Measurements from ENCODE around the gene ASAP2.

Gene ASAP2

DNA sequence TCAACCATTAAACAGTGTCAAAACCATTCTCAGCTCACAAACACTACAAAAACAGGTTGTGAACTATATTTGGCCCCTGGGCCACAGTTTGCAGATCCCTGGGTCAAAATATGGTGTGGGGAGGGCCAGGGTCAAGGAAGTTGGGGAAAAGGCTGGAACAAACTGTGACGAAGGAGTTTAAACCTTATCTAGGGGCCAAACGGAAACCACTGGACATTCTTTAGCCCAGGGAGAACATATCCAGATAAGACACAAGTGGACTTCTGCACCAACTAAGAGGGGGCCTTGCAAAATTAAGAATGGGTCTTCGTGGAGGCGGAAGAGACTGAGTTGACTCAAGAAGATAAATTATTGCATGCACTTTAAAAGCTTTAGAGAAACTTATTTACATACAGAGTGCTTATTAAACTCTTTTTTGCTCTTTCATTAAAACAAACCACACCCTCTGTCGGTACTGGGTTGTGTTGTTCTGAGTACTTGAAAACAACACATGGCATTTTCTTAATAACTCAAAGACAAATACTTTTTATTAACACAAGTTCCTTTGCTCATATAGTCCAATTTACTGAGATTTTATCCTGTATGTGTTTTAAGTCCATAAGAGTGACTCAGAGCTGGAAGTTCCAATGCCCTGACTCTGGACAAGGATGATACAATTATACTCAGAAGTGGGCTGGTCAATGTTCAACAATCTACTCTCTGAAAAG is 5.3 kb upstream of the ASAP2 start:
- Histone ChIP-seq H3K4me1 (ENCODE audit: control insufficient read depth, insufficient read depth, low read length, poor library complexity, severe bottlenecking) (peaks cover 24% of the 10 kb centered on the region), H3K36me3 (ENCODE audit: control insufficient read depth, insufficient read depth, low read length) (no peaks in the 10 kb centered on the region), H3K9me3 (ENCODE audit: control insufficient read depth, low read length) (no peaks in the 10 kb centered on the region), H3K27ac (ENCODE audit: low read depth, low read length, severe bottlenecking) (peak overlapping the region; percentile 39), H3K4me3 (ENCODE audit: extremely low read depth, insufficient read depth, low read length, poor library complexity, severe bottlenecking) (no peak overlapping the region)
- WGBS, 2 experiments (ENCODE audit: insufficient coverage in 2 of 2) = 86% methylated on average over 2 of the region's 5 CpGs; no CpG with 5 or more reads in 1 of the 2 experiments

- H3K36me3 ChIP-seq (ENCODE audit: control insufficient read depth, insufficient read depth, low read length) = no peaks in the 10 kb centered on the region
- no peak overlapping the region for H3K4me3 ChIP-seq (ENCODE audit: extremely low read depth, insufficient read depth, low read length, poor library complexity, severe bottlenecking)
- 74 to 100% methylated on average over 1 to 3 of the region's 3 CpGs for WGBS, 2 experiments (ENCODE audit: insufficient coverage in 2 of 2)
- H3K4me1 ChIP-seq (ENCODE audit: control insufficient read depth, insufficient read depth, low read length, poor library complexity, severe bottlenecking) = peaks cover 24% of the 10 kb centered on the region
- no peaks in the 10 kb centered on the region for H3K9me3 ChIP-seq (ENCODE audit: control insufficient read depth, low read length)
- no peak overlapping the region for H3K27ac ChIP-seq (ENCODE audit: low read depth, low read length, severe bottlenecking)
Measured at GRCh38 chr2:9203006-9203405, 3.6 kb upstream of the ASAP2 start.

GRCh38 chr2:9203876-9204275 is 2.7 kb upstream of the ASAP2 start:
- H3K4me3 ChIP-seq (ENCODE audit: extremely low read depth, insufficient read depth, low read length, poor library complexity, severe bottlenecking) = no peak overlapping the region

GRCh38 chr2:9204939-9205338 is 1.7 kb upstream of the ASAP2 start:
- WGBS, 2 experiments (ENCODE audit: insufficient coverage in 2 of 2) = no CpG with 5 or more reads among the region's 3 CpGs
- Histone ChIP-seq H3K27ac (ENCODE audit: low read depth, low read length, severe bottlenecking) (peak overlapping the region; percentile 30), H3K4me3 (ENCODE audit: extremely low read depth, insufficient read depth, low read length, poor library complexity, severe bottlenecking) (no peak overlapping the region)

More at GRCh38 chr2:9203876-9204275, 2.7 kb upstream of the ASAP2 start:
- 89 to 100% methylated on average over 1 to 4 of the region's 5 CpGs for WGBS, 2 experiments (ENCODE audit: insufficient coverage in 2 of 2)
- Histone ChIP-seq H3K27ac (ENCODE audit: low read depth, low read length, severe bottlenecking) (no peak overlapping the region), H3K4me1 (ENCODE audit: control insufficient read depth, insufficient read depth, low read length, poor library complexity, severe bottlenecking) (peaks cover 28% of the 10 kb centered on the region), H3K36me3 (ENCODE audit: control insufficient read depth, insufficient read depth, low read length) (no peaks in the 10 kb centered on the region), H3K9me3 (ENCODE audit: control insufficient read depth, low read length) (no peaks in the 10 kb centered on the region)

GRCh38 chr2:9205486-9205885 is 1.1 kb upstream of the ASAP2 start:
- peaks cover 2% of the 10 kb centered on the region for H3K36me3 ChIP-seq (ENCODE audit: control insufficient read depth, insufficient read depth, low read length)
- H3K4me3 ChIP-seq (ENCODE audit: extremely low read depth, insufficient read depth, low read length, poor library complexity, severe bottlenecking) = peak overlapping the region; percentile 46
- H3K9me3 ChIP-seq (ENCODE audit: control insufficient read depth, low read length) = no peaks in the 10 kb centered on the region
- 23 to 32% methylated on average over 3 to 4 of the region's 6 CpGs for WGBS, 2 experiments (ENCODE audit: insufficient coverage in 2 of 2)
- peak overlapping the region; percentile 79 for H3K27ac ChIP-seq (ENCODE audit: low read depth, low read length, severe bottlenecking)
- H3K4me1 ChIP-seq (ENCODE audit: control insufficient read depth, insufficient read depth, low read length, poor library complexity, severe bottlenecking) = peaks cover 28% of the 10 kb centered on the region

More at GRCh38 chr2:9204939-9205338, 1.7 kb upstream of the ASAP2 start:
- no peaks in the 10 kb centered on the region for H3K36me3 ChIP-seq (ENCODE audit: control insufficient read depth, insufficient read depth, low read length)
- H3K9me3 ChIP-seq (ENCODE audit: control insufficient read depth, low read length) = no peaks in the 10 kb centered on the region
- H3K4me1 ChIP-seq (ENCODE audit: control insufficient read depth, insufficient read depth, low read length, poor library complexity, severe bottlenecking) = peaks cover 31% of the 10 kb centered on the region

GRCh38 chr2:9206991-9207640 is 504 bp downstream of the ASAP2 start:
- Histone ChIP-seq H3K4me3 (ENCODE audit: extremely low read depth, insufficient read depth, low read length, poor library complexity, severe bottlenecking) (peak overlapping the region; percentile 89), H3K27ac (ENCODE audit: low read depth, low read length, severe bottlenecking) (no peak overlapping the region), H3K36me3 (ENCODE audit: control insufficient read depth, insufficient read depth, low read length) (peaks cover 11% of the 10 kb centered on the region), H3K9me3 (ENCODE audit: control insufficient read depth, low read length) (no peaks in the 10 kb centered on the region), H3K4me1 (ENCODE audit: control insufficient read depth, insufficient read depth, low read length, poor library complexity, severe bottlenecking) (peaks cover 23% of the 10 kb centered on the region)
- 0% methylated on average over 51 to 67 of the region's 84 CpGs for WGBS, 2 experiments (ENCODE audit: insufficient coverage in 2 of 2)

DNA sequence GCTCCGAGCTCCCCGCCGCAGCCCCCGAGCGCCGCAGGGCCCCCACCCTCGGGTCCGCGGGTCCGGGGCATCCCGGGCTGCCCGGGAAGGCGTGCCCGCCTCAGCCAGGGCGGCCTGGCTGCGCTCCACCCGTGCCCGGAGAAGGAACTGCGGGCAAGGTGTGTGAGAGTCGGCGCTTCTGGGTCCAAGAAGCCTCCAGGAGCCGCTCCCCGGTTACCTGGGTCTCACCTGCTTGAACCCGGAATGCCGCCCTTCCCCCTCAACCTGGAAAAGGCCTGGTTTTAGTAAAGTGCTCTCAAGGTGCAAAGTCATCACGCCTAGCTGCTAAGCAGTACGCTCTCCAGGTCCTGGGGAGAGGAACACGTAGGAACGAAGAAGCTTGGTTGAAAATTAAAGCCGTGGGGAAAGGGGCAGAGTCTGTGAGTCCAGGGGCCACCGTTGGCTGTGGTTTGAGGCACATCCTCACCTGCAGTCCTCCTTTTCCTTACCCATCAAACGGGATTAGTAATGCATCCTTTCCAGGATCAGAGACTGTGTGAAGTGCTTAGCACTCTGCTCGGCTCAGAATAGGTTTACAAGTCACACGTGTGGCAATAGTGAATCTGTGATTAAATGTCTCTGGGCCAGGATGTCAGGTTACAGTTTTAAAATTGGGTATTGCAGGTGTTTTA is 1.2 kb downstream of the ASAP2 start:
- no peaks in the 10 kb centered on the region for H3K9me3 ChIP-seq (ENCODE audit: control insufficient read depth, low read length)
- H3K4me1 ChIP-seq (ENCODE audit: control insufficient read depth, insufficient read depth, low read length, poor library complexity, severe bottlenecking) = peaks cover 29% of the 10 kb centered on the region
- 0 to 4% methylated on average over 24 to 31 of the region's 34 CpGs for WGBS, 2 experiments (ENCODE audit: insufficient coverage in 2 of 2)
- peak overlapping the region; percentile 89 for H3K4me3 ChIP-seq (ENCODE audit: extremely low read depth, insufficient read depth, low read length, poor library complexity, severe bottlenecking)
- H3K27ac ChIP-seq (ENCODE audit: low read depth, low read length, severe bottlenecking) = no peak overlapping the region
- peaks cover 17% of the 10 kb centered on the region for H3K36me3 ChIP-seq (ENCODE audit: control insufficient read depth, insufficient read depth, low read length)

DNA sequence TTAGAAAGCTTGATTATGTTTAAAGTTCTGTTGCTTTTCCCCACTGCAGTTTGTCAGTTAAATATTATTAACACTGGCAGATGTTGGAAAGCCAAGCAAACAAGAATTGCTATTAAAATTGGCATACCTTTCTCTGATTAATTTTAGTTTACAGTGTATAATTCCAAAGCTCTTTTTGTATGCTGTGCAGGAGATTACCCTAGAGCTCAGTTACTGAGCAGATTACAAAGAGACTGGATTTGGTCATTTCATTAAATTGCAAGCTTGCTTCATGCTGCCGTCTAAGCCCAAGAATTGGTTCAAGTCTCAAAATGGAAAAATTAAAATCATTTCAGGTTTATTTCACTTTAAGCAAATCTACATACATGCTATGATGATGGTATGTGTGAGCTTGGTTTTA is 2.3 kb downstream of the ASAP2 start:
- no CpG with 5 or more reads among the region's 1 CpG for WGBS, 2 experiments (ENCODE audit: insufficient coverage in 2 of 2)
- Histone ChIP-seq H3K27ac (ENCODE audit: low read depth, low read length, severe bottlenecking) (no peak overlapping the region), H3K9me3 (ENCODE audit: control insufficient read depth, low read length) (no peaks in the 10 kb centered on the region), H3K4me1 (ENCODE audit: control insufficient read depth, insufficient read depth, low read length, poor library complexity, severe bottlenecking) (peaks cover 36% of the 10 kb centered on the region), H3K4me3 (ENCODE audit: extremely low read depth, insufficient read depth, low read length, poor library complexity, severe bottlenecking) (peak overlapping the region; percentile 23), H3K36me3 (ENCODE audit: control insufficient read depth, insufficient read depth, low read length) (peaks cover 21% of the 10 kb centered on the region)

- H3K4me1 ChIP-seq (ENCODE audit: control insufficient read depth, insufficient read depth, low read length, poor library complexity, severe bottlenecking) = peaks cover 38% of the 10 kb centered on the region
- H3K9me3 ChIP-seq (ENCODE audit: control insufficient read depth, low read length) = no peaks in the 10 kb centered on the region
- 75 to 88% methylated on average over 1 to 2 of the region's 2 CpGs for WGBS, 2 experiments (ENCODE audit: insufficient coverage in 2 of 2)
- H3K4me3 ChIP-seq (ENCODE audit: extremely low read depth, insufficient read depth, low read length, poor library complexity, severe bottlenecking) = no peak overlapping the region
- H3K27ac ChIP-seq (ENCODE audit: low read depth, low read length, severe bottlenecking) = no peak overlapping the region
- peaks cover 21% of the 10 kb centered on the region for H3K36me3 ChIP-seq (ENCODE audit: control insufficient read depth, insufficient read depth, low read length)
Measured at GRCh38 chr2:9210030-9210429, 3.4 kb downstream of the ASAP2 start.

- peaks cover 27% of the 10 kb centered on the region for H3K36me3 ChIP-seq (ENCODE audit: control insufficient read depth, insufficient read depth, low read length)
- WGBS, 2 experiments (ENCODE audit: insufficient coverage in 2 of 2) = 63 to 90% methylated on average over 2 of the region's 4 CpGs
- no peaks in the 10 kb centered on the region for H3K9me3 ChIP-seq (ENCODE audit: control insufficient read depth, low read length)
- no peak overlapping the region for H3K4me3 ChIP-seq (ENCODE audit: extremely low read depth, insufficient read depth, low read length, poor library complexity, severe bottlenecking)
- peaks cover 29% of the 10 kb centered on the region for H3K4me1 ChIP-seq (ENCODE audit: control insufficient read depth, insufficient read depth, low read length, poor library complexity, severe bottlenecking)
- no peak overlapping the region for H3K27ac ChIP-seq (ENCODE audit: low read depth, low read length, severe bottlenecking)
Measured at GRCh38 chr2:9211496-9211895, 4.9 kb downstream of the ASAP2 start.

Data from mesodermal cell (in vitro differentiated cells).